AG09309 (cell line): Measurements from ENCODE around the gene TMEM132C.
"Not testable (repeated sequence)": the region's sequence is repeated elsewhere in the genome, so short reads cannot be mapped to it uniquely, and the experiment has no call there.

Experiments used
- DNase-seq: peaks from one replicate; pipeline ENCODE4 v3.0.0-alpha.2; 2010; ENCODE audit warnings: low read depth
- H3K4me3 ChIP-seq: 2 replicates; pipeline ENCODE4 v1.5.1; 2011; ENCODE audit warnings: mild to moderate bottlenecking, low read depth, low read length, moderate library complexity; ENCODE audit not compliant: control insufficient read depth
- CTCF ChIP-seq: IDR thresholded peaks from 2 replicates; pipeline ENCODE4 v1.5.1; 2011; ENCODE audit warnings: mild to moderate bottlenecking, low read depth, low read length, inconsistent platforms; ENCODE audit not compliant: insufficient read depth, control insufficient read depth; ENCODE audit errors: missing control alignments

TMEM132C gene

GRCh38 chr12:128483526-128484255 is 216.7 kb downstream of the TMEM132C start:
- H3K4me3 ChIP-seq, result no peak overlapping the region
- TF ChIP-seq CTCF, result no peak
- DNase-seq, result no peak

- not testable (repeated sequence) for H3K4me3 ChIP-seq, DNase-seq
These were observed 230.4 kb downstream of the TMEM132C start for GRCh38 chr12:128497376-128497775.

- no peak overlapping the region for H3K4me3 ChIP-seq
- DNase-seq, result no peak
- TF ChIP-seq CTCF, result no peak
These were observed 240.5 kb downstream of the TMEM132C start for GRCh38 chr12:128507470-128507869.

- no peak for TF ChIP-seq CTCF
- no peak overlapping the region for H3K4me3 ChIP-seq
- DNase-seq, result no peak
These were observed 242.2 kb downstream of the TMEM132C start for GRCh38 chr12:128509170-128509569.

GRCh38 chr12:128510511-128510910 is 243.5 kb downstream of the TMEM132C start:
- TF ChIP-seq CTCF, result no peak
- DNase-seq, result no peak
- H3K4me3 ChIP-seq, result no peak overlapping the region

- no peak for DNase-seq
- no peak overlapping the region for H3K4me3 ChIP-seq
- TF ChIP-seq CTCF, result no peak
These were observed 246.4 kb downstream of the TMEM132C start for GRCh38 chr12:128513331-128513730.

GRCh38 chr12:128513831-128514230 is 246.9 kb downstream of the TMEM132C start:
- DNase-seq, result no peak
- H3K4me3 ChIP-seq, result no peak overlapping the region
- no peak for TF ChIP-seq CTCF
